VCaP (cell line): Measurements from ENCODE around the gene ORM1.
"Not testable (repeated sequence)": the region's sequence is repeated elsewhere in the genome, so short reads cannot be mapped to it uniquely, and the experiment has no call there.

Experiments used
- H3K27ac ChIP-seq: fragments of 450-650 bp; 2 replicates; pipeline ENCODE4 v1.5.1; 2017
- CTCF ChIP-seq: fragments of 450-650 bp; conservative IDR thresholded peaks from 2 replicates; pipeline ENCODE4 v1.5.1; 2017; ENCODE audit warnings: mild to moderate bottlenecking, moderate library complexity

ORM1 gene

GRCh38 chr9:114327749-114328148 lies 4.9 kb downstream of the ORM1 start:
- TF ChIP-seq CTCF, result no peak
- H3K27ac ChIP-seq, result no peak overlapping the region

- not testable (repeated sequence) for H3K27ac ChIP-seq
These were observed 5.5 kb downstream of the ORM1 start for GRCh38 chr9:114328357-114328820.

GRCh38 chr9:114328937-114329624 lies 6.2 kb downstream of the ORM1 start:
- not testable (repeated sequence) for H3K27ac ChIP-seq

- not testable (repeated sequence) for H3K27ac ChIP-seq
These were observed 6.7 kb downstream of the ORM1 start, which contains the start of gene ORM2 for GRCh38 chr9:114329625-114330022. Gene ORM2, plus strand, starts transcription at chr9:114329869. Its CDS starts 36 bp downstream, at chr9:114329905.

GRCh38 chr9:114330636-114331035 lies 7.7 kb downstream of the ORM1 start:
- no peak for TF ChIP-seq CTCF
- H3K27ac ChIP-seq, result no peak overlapping the region

GRCh38 chr9:114331229-114332195 lies 8.6 kb downstream of the ORM1 start:
- not testable (repeated sequence) for H3K27ac ChIP-seq

DNA sequence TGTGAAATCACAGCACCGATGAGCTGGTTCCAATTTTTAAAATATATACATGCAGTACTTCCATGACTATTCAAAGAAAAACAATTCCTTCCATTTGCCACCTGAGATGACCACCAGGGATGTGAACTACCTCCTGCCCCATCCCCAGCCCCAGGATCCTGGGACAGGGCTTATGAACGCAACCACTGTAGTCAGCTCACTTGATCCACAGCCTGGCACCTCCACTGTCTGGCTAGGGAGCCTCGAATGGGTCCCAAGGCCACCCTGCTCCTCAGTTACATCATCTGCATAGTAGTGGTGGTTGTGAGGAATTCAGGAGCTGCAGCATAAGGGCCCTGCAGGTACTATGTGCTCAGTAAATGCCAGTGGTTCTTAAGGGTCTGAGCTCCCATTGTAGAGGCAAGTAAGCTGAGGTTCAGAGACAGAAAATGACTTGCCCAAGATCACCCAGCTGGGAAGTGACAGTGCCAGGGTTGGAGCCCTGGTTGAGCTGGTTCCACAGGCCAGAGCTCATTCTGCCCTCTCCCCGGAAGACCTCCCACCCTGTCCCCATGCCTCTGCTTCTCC lies 9.7 kb downstream of the ORM1 start:
- not testable (repeated sequence) for H3K27ac ChIP-seq

DNA sequence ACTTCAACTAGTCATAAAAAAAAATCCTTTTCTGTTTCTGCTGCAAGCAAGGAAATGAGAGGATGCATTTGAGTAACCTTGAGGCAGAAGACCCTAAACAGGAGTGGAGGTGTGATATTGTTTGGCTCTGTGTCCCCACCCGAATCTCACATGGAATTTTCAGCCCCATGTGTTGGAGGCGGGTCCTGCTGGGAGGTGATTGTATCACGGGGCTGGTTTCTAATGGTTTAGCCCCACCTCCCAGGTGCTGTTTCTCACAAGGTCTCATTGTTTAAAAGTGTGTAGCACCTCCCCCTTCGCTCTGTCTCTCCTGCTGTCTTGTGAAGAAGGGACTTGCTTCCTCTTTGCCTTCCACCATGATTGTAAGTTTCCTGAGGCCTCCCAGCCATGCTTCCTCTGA lies 10.8 kb downstream of the ORM1 start:
- H3K27ac ChIP-seq, result not testable (repeated sequence)

DNA sequence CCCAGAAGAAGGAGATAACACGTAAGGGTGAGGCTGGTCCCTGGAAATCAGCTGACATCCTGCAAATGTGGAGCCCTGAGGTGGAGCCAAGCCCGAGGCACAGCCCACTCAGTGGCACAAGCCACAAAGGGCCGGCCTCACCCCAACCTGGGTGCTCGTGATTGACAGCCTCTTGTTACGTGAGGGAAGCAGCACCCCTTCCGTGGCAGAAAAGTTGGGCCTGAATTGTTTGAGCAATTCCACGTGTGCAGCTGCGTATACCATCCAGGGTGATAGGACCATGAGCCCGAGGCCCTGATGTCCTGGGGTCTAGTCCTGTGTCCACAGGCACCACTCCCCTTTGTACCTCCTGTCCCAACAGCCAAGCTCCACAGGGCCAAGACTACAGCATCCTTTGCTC lies 11.6 kb downstream of the ORM1 start:
- no peak overlapping the region for H3K27ac ChIP-seq
- no peak for TF ChIP-seq CTCF

DNA sequence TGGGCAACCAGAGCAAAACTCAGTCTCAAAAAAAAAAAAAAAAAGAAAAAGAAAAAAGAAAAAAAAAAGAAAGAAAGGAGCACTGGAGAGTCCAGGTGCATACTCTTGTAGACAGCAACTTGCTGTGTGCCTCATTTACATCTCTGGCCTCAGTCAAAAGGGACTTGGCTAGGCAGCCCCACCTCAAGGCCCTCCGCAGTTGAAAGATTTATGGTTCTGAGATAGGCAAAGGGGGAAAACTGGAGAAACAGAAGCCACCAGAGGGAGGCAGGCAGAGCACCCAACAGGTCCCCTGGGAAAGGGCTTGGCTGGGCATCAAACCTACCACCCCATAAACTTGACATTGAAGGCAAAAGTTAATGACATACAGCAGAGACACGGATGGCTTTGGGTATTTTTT lies 12.8 kb downstream of the ORM1 start:
- TF ChIP-seq CTCF, result no peak
- no peak overlapping the region for H3K27ac ChIP-seq
